ENCODE results near the gene AP5S1.

DNA sequence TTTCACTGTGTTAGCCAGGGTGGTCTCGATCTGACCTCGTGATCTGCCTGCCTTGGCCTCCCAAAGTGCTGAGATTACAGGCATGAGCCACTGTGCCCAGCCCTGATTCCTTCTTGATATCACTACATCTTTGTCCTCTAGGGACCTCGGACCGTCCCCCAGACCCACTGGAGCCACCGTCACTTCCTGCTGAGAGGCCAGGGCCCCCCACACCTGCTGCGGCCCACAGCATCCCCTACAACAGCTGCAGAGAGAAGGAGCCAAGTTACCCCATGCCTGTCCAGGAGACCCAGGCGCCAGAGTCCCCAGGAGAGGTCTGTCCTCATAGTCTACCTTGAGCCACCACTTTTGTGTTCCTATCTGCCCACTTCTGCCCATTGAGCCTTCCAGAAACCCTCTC is 40.8 kb downstream of the AP5S1 start:
- TF ChIP-seq EZH2 (IDR thresholded peaks at IDR 0.05; ENCODE audit: borderline replicate concordance, low read length): no peak
- TF ChIP-seq, protein P1, sequence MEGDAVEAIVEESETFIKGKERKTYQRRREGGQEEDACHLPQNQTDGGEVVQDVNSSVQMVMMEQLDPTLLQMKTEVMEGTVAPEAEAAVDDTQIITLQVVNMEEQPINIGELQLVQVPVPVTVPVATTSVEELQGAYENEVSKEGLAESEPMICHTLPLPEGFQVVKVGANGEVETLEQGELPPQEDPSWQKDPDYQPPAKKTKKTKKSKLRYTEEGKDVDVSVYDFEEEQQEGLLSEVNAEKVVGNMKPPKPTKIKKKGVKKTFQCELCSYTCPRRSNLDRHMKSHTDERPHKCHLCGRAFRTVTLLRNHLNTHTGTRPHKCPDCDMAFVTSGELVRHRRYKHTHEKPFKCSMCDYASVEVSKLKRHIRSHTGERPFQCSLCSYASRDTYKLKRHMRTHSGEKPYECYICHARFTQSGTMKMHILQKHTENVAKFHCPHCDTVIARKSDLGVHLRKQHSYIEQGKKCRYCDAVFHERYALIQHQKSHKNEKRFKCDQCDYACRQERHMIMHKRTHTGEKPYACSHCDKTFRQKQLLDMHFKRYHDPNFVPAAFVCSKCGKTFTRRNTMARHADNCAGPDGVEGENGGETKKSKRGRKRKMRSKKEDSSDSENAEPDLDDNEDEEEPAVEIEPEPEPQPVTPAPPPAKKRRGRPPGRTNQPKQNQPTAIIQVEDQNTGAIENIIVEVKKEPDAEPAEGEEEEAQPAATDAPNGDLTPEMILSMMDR (conservative IDR thresholded peaks at IDR 0.05 in 1 of 2, IDR thresholded peaks at IDR 0.05 in 1 of 2; ENCODE audit: extremely low read depth in 1 of 2, insufficient read depth in 1 of 2, low read depth in 1 of 2, low read length in 2 of 2): no peak
